PC-3 (cell line): Measurements from ENCODE around the gene INA. TPM values are rescaled to one million over a fixed set of nuclear protein-coding genes. Genes with fewer than 3 reads are reported as not detected.
A peak's percentile ranks its signal among the peaks of the same experiment; 100 is the strongest.

ENCODE experiments used
- ATAC-seq: fragments of 200-7000 bp; cut with Tn5 transposase; 2 replicates; pipeline ENCODE4 v1.9.1; 2020; ENCODE audit warnings: mild to moderate bottlenecking, moderate library complexity
- BruUV-seq: library from RNA; stranded (reverse); fragments of 400-500 nt; replicated peaks from 2 replicates; lab custom pipeline; 2021; lab: Mats Ljungman, UMichigan
- CTCF ChIA-PET: fragments of 300-600 bp; sonication (Branson Sonifier 250); formaldehyde crosslinking; loops from one replicate; lab custom pipeline; 2022; ENCODE audit warnings: antibody characterized with exemption; lab: Charles Lee
- POLR2A ChIA-PET: fragments of 300-600 bp; sonication (Branson Sonifier 250); formaldehyde crosslinking; loops from one replicate; lab custom pipeline; 2022; ENCODE audit warnings: antibody characterized with exemption; ENCODE audit not compliant: unreplicated experiment; lab: Charles Lee
- DNase-seq: peaks from one replicate; pipeline ENCODE4 v3.0.0-alpha.2; 2015
- H2AFZ ChIP-seq: fragments of 300-600 bp; sonication (generic); 2 replicates; pipeline ENCODE4 v1.6.0; 2016; ENCODE audit warnings: antibody characterized with exemption, low read length
- H3F3A ChIP-seq: fragments of 300-600 bp; sonication (generic); one replicate; pipeline ENCODE4 v1.6.0; 2017; ENCODE audit warnings: antibody characterized with exemption, low read length, control low read depth, mild to moderate bottlenecking; ENCODE audit not compliant: unreplicated experiment
- H3K27ac ChIP-seq: fragments of 300-600 bp; sonication (generic); 2 replicates; pipeline ENCODE4 v1.5.1; 2016; ENCODE audit warnings: mild to moderate bottlenecking, low read length
- H3K27me3 ChIP-seq: fragments of 300-600 bp; sonication (generic); 2 replicates; pipeline ENCODE4 v1.6.1; 2016; ENCODE audit warnings: low read length, mixed read lengths
- H3K36me3 ChIP-seq: fragments of 300-600 bp; sonication (generic); 2 replicates; pipeline ENCODE4 v1.6.1; 2016; ENCODE audit warnings: low read depth, mixed run types, low read length, mixed read lengths
- H3K4me1 ChIP-seq: fragments of 300-600 bp; sonication (generic); 2 replicates; pipeline ENCODE4 v1.5.1; 2016; ENCODE audit warnings: low read length; ENCODE audit not compliant: insufficient read depth
- H3K4me2 ChIP-seq: fragments of 300-600 bp; sonication (generic); 2 replicates; pipeline ENCODE4 v1.6.0; 2016; ENCODE audit warnings: low read length
- H3K4me3 ChIP-seq: fragments of 300-600 bp; sonication (generic); 2 replicates; pipeline ENCODE4 v1.5.1; 2016; ENCODE audit warnings: mild to moderate bottlenecking, low read length, mixed read lengths
- H3K79me2 ChIP-seq: fragments of 300-600 bp; sonication (generic); 2 replicates; pipeline ENCODE4 v1.6.1; 2017; ENCODE audit warnings: low read length, mixed read lengths
- H3K9ac ChIP-seq: fragments of 300-600 bp; sonication (generic); 2 replicates; pipeline ENCODE4 v1.6.0; 2016; ENCODE audit warnings: mild to moderate bottlenecking, low read length
- H3K9me2 ChIP-seq: fragments of 300-600 bp; sonication (generic); replicated peaks from 2 replicates; pipeline ENCODE4 v1.6.1; 2016; ENCODE audit warnings: mixed run types, low read length, mixed read lengths
- H3K9me3 ChIP-seq: fragments of 300-600 bp; sonication (generic); 2 replicates; pipeline ENCODE4 v1.6.1; 2016; ENCODE audit warnings: low read length, mixed read lengths
- H4K20me1 ChIP-seq: fragments of 300-600 bp; sonication (generic); 2 replicates; pipeline ENCODE4 v1.6.1; 2016; ENCODE audit warnings: low read length, mixed read lengths
- CTCF ChIP-seq: fragments of 300-600 bp; sonication (generic); conservative IDR thresholded peaks from 2 replicates; pipeline ENCODE4 v1.5.1; 2017; ENCODE audit warnings: antibody characterized with exemption, low read depth, mild to moderate bottlenecking, low read length
- EZH2 ChIP-seq: fragments of 300-600 bp; sonication (generic); IDR thresholded peaks from one replicate; pipeline ENCODE4 v1.6.1; 2017; ENCODE audit warnings: antibody characterized with exemption, mild to moderate bottlenecking, low read length; ENCODE audit not compliant: unreplicated experiment
- EZH2phosphoT487 ChIP-seq: fragments of 300-600 bp; sonication (generic); IDR thresholded peaks from 2 replicates; pipeline ENCODE4 v1.6.1; 2018; ENCODE audit warnings: mild to moderate bottlenecking, antibody characterized with exemption, low read length, borderline replicate concordance
- intact Hi-C: fragments of 100-400 bp; cut with micrococcal nuclease; formaldehyde crosslinking; loops from 2 replicates; pipeline ENCODE4 v1.9.0; 2023
- total RNA-seq: library from RNA; depleted of rRNA; stranded (reverse); fragments of >200 nt; gene quantifications from 2 replicates; pipeline ENCODE4 v1.2.3, GENCODE V29; 2014

INA gene
- total RNA-seq, 1 experiment from 2014 or later, result not detected

GRCh38 chr10:103280031-103280430, 3.1 kb downstream of the INA start:
- Histone ChIP-seq H3K9me3 (no peaks in the 10 kb centered on the region), H3K4me2 (no peak overlapping the region), H3K4me1 (peaks cover 4% of the 10 kb centered on the region; the same call in 1 of the 2 replicates), H3K4me3 (no peak overlapping the region), H3K9ac (no peak overlapping the region), H3K79me2 (no peaks in the 10 kb centered on the region), H3K9me2 (no peaks in the 10 kb centered on the region), H3K36me3 (no peaks in the 10 kb centered on the region), H3K27me3 (no peaks in the 10 kb centered on the region), H4K20me1 (no peaks in the 10 kb centered on the region), H3F3A (no peaks in the 10 kb centered on the region), H2AFZ (no peak overlapping the region), H3K27ac (no peak overlapping the region)
- intact Hi-C loops, result loop anchor here (1.0 kb wide), 1 partner anchor 15 kb away; no protein-coding TSS in a partner anchor
- DNase-seq, result no peak
- no TSS peak for BruUV-seq
- TF ChIP-seq CTCF (no peak), EZH2phosphoT487 (no peak), EZH2 (no peak)
- ChIA-PET POLR2A (no interaction called here), CTCF (no interaction called here)
- ATAC-seq, result no peak

GRCh38 chr10:103280506-103280905, 3.6 kb downstream of the INA start:
- no peak for TF ChIP-seq EZH2
- no peak for TF ChIP-seq EZH2phosphoT487
- no peak for TF ChIP-seq CTCF
- DNase-seq, result peak; percentile 60
- Histone ChIP-seq H3K79me2 (no peaks in the 10 kb centered on the region), H3K4me1 (peaks cover 4% of the 10 kb centered on the region; the same call in 1 of the 2 replicates), H3K27ac (no peak overlapping the region), H2AFZ (no peak overlapping the region), H3K9ac (no peak overlapping the region), H3K9me2 (no peaks in the 10 kb centered on the region), H3K4me3 (no peak overlapping the region), H3F3A (no peaks in the 10 kb centered on the region), H3K27me3 (no peaks in the 10 kb centered on the region), H3K36me3 (no peaks in the 10 kb centered on the region), H3K4me2 (0 out of 2 replicates have a peak overlapping the region, but pooled peaks have one; percentile 3), H4K20me1 (no peaks in the 10 kb centered on the region), H3K9me3 (no peaks in the 10 kb centered on the region)
- ATAC-seq, result peak; percentile 58
- intact Hi-C loops, result loop anchor here (1.0 kb wide), 1 partner anchor 15 kb away; no protein-coding TSS in a partner anchor
- CTCF ChIA-PET, result no interaction called here
- POLR2A ChIA-PET, result interaction anchor here (0.6 kb wide), 1 partner anchor 116 kb away, joined by 3 read pairs; the partner anchor contains the start of gene PDCD11
- no TSS peak for BruUV-seq

- H3K4me3 ChIP-seq, result no peak overlapping the region
- H3K9me2 ChIP-seq, result no peaks in the 10 kb centered on the region
- no peak for DNase-seq
- no peak overlapping the region for H3K4me2 ChIP-seq
- no peaks in the 10 kb centered on the region for H3K9me3 ChIP-seq
- no peak overlapping the region for H3K27ac ChIP-seq
- H4K20me1 ChIP-seq, result no peaks in the 10 kb centered on the region
- H3K36me3 ChIP-seq, result no peaks in the 10 kb centered on the region
- H3K4me1 ChIP-seq, result peaks cover 4% of the 10 kb centered on the region; the same call in 1 of the 2 replicates
- no peaks in the 10 kb centered on the region for H3K79me2 ChIP-seq
- ChIA-PET POLR2A (no interaction called here), CTCF (no interaction called here)
- no peaks in the 10 kb centered on the region for H3K27me3 ChIP-seq
- H2AFZ ChIP-seq, result no peak overlapping the region
- no TSS peak for BruUV-seq
- no peak for TF ChIP-seq EZH2
- no peak for TF ChIP-seq CTCF
- TF ChIP-seq EZH2phosphoT487, result no peak
- no peaks in the 10 kb centered on the region for H3F3A ChIP-seq
- intact Hi-C loops, result no loop called here
- no peak for ATAC-seq
- no peak overlapping the region for H3K9ac ChIP-seq
Measured at GRCh38 chr10:103281753-103282152, 4.8 kb downstream of the INA start.
